Measurements from ENCODE around the gene STAT5B. TPM values are rescaled to one million over a fixed set of nuclear protein-coding genes. Genes with fewer than 3 reads are reported as not detected.

STAT5B gene
- polyA plus RNA-seq, 4 donors = 13.4 to 53.6 (median 20.1) TPM

Other genes starting within 250 kb of the STAT5B start
- 1 to 10 TPM in 1 of 4 donors, under 1 TPM in 3; 0.22 to 3.4 (median 0.52) TPM for gene C17orf113, start 225.8 kb downstream of the STAT5B start, polyA plus RNA-seq
- 1 to 10 TPM in 1 of 4 donors, under 1 TPM in 1, not detected in 2; 0.31 to 2.3 TPM for gene ZNF385C, start 177.9 kb downstream of the STAT5B start, polyA plus RNA-seq
- 10 to 100 TPM; 11.4 to 33.8 (median 13.7) TPM for gene DHX58, start 163.7 kb downstream of the STAT5B start, polyA plus RNA-seq
- gene KAT2A, start 155.0 kb downstream of the STAT5B start, polyA plus RNA-seq = 10 to 100 TPM in 3 of 4 donors, 1 to 10 TPM in 1; 8.6 to 40.1 (median 26.2) TPM
- gene HSPB9, start 153.6 kb downstream of the STAT5B start, polyA plus RNA-seq = under 1 TPM in 2 of 4 donors, not detected in 2; 0.04 to 0.37 TPM
- 100 to 1,000 TPM; 177 to 211 (median 199) TPM for gene RAB5C, start 121.4 kb downstream of the STAT5B start, polyA plus RNA-seq
- gene KCNH4, start 95.2 kb downstream of the STAT5B start, polyA plus RNA-seq = under 1 TPM in 2 of 4 donors, not detected in 2; 0.18 to 0.22 TPM
- not detected for gene HCRT, start 90.9 kb downstream of the STAT5B start, polyA plus RNA-seq
- 10 to 100 TPM; 10.5 to 35.1 (median 20.3) TPM for gene GHDC, start 81.9 kb downstream of the STAT5B start, polyA plus RNA-seq
- 10 to 100 TPM in 3 of 4 donors, 1 to 10 TPM in 1; 2.7 to 18.3 (median 12.1) TPM for gene STAT5A, start 12.1 kb upstream of the STAT5B start, polyA plus RNA-seq
- 100 to 1,000 TPM in 1 of 4 donors, 10 to 100 TPM in 3; 49.0 to 132 (median 66.1) TPM for gene STAT3, start 112.1 kb upstream of the STAT5B start, polyA plus RNA-seq
- 10 to 100 TPM in 3 of 4 donors, 1 to 10 TPM in 1; 2.7 to 81.0 (median 16.3) TPM for gene CAVIN1, start 146.9 kb upstream of the STAT5B start, polyA plus RNA-seq
- 100 to 1,000 TPM in 1 of 4 donors, 10 to 100 TPM in 3; 38.7 to 125 (median 69.2) TPM for gene ATP6V0A1, start 182.5 kb upstream of the STAT5B start, polyA plus RNA-seq

All from small intestine (tissue), 4 donors.